GM23338 (cell line): Measurements from ENCODE around the gene ILKAP.

Experiments
- CTCF ChIP-seq, 2 experiments: fragments of 200-600 bp in 1 of 2; sonication (generic) in 1 of 2; conservative IDR thresholded peaks; 2 replicates each; pipeline versions ENCODE4 v1.5.1 to v1.6.1; 2016 to 2017; ENCODE audit warnings: antibody characterized with exemption in 2 of 2, low read depth in 2 of 2, mild to moderate bottlenecking in 2 of 2, moderate library complexity in 1 of 2
- EZH2 ChIP-seq: fragments of 200-600 bp; sonication (generic); IDR thresholded peaks from one replicate; pipeline ENCODE4 v1.8.0; 2017; ENCODE audit warnings: antibody characterized with exemption, mild to moderate bottlenecking, low read depth; ENCODE audit not compliant: unreplicated experiment
- POLR2AphosphoS5 ChIP-seq: IDR thresholded peaks from 2 replicates; pipeline ENCODE4 v1.6.1; 2016; ENCODE audit warnings: antibody characterized with exemption, low read depth
- ZNF331 ChIP-seq: fragments of 250-450 bp; sonication (Bioruptor Pico); IDR thresholded peaks from 2 replicates; pipeline ENCODE4 v1.5.0; 2020; ENCODE audit warnings: low read depth, mild to moderate bottlenecking, moderate library complexity
- ZNF462 ChIP-seq: fragments of 250-450 bp; sonication (Bioruptor Pico); IDR thresholded peaks from 2 replicates; pipeline ENCODE4 v1.5.0; 2020; ENCODE audit warnings: mild to moderate bottlenecking, moderate library complexity
- TF ChIP-seq, protein P1 (sequence below): IDR thresholded peaks from one replicate; pipeline ENCODE4 v1.6.1; 2018; ENCODE audit warnings: antibody characterized with exemption; ENCODE audit not compliant: unreplicated experiment

DNA sequence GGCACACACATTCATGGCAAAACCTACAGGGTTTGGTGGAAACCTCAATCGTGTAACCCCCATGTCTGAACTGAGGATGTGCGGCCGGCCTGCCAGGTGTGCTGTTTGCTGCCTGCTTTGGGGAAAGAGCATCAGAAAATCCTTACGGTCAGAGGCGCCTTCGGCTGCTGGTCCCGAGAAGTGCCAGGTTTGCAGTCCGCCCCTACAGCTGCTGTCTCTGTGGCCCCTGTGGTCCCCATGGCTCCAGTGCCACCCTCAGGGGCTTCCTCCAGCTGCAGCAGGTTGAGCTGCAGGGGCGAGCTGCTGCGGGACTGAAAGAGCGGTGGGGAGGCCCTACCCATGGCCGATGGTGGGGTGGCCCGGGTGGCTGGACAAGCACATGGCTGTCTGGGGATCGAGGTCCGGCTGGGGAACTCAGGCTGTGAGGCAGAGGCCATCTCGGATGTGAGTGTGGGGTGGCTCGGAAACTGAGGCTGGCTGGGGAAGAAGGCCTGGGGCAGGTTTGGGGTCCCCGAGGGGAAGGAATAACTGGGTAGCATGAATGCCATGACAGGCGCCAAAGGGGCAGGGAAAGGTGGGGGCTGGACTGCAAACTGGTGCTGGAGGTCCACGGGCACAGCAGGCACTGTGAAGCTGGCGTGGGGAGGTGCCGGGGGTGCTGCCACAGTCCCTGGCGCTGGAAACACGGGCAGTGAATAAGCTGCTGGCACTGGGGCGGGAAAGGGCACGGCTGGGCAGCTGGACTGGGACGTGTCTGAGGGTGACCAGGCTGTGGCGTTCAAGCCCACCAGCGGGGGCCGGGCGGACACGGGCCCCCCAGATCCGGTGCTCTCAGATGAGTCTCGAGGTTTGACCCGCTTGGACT, 49.5 kb upstream of the ILKAP start:
- no peak for TF ChIP-seq ZNF331 (CRISPR knock-in tag)
- TF ChIP-seq CTCF (conservative IDR thresholded peaks at IDR 0.05; ENCODE audit: low read depth in 2 of 2), result no peak
- TF ChIP-seq POLR2AphosphoS5, result no peak
- TF ChIP-seq EZH2, result no peak
- TF ChIP-seq, protein P1, sequence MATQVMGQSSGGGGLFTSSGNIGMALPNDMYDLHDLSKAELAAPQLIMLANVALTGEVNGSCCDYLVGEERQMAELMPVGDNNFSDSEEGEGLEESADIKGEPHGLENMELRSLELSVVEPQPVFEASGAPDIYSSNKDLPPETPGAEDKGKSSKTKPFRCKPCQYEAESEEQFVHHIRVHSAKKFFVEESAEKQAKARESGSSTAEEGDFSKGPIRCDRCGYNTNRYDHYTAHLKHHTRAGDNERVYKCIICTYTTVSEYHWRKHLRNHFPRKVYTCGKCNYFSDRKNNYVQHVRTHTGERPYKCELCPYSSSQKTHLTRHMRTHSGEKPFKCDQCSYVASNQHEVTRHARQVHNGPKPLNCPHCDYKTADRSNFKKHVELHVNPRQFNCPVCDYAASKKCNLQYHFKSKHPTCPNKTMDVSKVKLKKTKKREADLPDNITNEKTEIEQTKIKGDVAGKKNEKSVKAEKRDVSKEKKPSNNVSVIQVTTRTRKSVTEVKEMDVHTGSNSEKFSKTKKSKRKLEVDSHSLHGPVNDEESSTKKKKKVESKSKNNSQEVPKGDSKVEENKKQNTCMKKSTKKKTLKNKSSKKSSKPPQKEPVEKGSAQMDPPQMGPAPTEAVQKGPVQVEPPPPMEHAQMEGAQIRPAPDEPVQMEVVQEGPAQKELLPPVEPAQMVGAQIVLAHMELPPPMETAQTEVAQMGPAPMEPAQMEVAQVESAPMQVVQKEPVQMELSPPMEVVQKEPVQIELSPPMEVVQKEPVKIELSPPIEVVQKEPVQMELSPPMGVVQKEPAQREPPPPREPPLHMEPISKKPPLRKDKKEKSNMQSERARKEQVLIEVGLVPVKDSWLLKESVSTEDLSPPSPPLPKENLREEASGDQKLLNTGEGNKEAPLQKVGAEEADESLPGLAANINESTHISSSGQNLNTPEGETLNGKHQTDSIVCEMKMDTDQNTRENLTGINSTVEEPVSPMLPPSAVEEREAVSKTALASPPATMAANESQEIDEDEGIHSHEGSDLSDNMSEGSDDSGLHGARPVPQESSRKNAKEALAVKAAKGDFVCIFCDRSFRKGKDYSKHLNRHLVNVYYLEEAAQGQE, result no peak
- TF ChIP-seq ZNF462 (CRISPR knock-in tag), result no peak
